ENCODE data around the gene ATN1. TPM values are rescaled to one million over a fixed set of nuclear protein-coding genes. Genes with fewer than 3 reads are reported as not detected.

ATN1 gene
- total RNA-seq, 1 donor from 2014 or later = 140 TPM

- no peak for ATAC-seq
- intact Hi-C loops (cut with DNase I) = no loop called here
Observed at GRCh38 chr12:6921996-6922946, 5.5 kb upstream of the ATN1 start.

GRCh38 chr12:6923003-6923732 is 4.6 kb upstream of the ATN1 start:
- ATAC-seq = no peak
- no peak for DNase-seq (ENCODE audit: low spot score)
- intact Hi-C loops (cut with DNase I) = no loop called here

More at GRCh38 chr12:6921996-6922946, 5.5 kb upstream of the ATN1 start:
- no peak for DNase-seq (ENCODE audit: low spot score)

- no peak for DNase-seq (ENCODE audit: low spot score)
- intact Hi-C loops (cut with DNase I) = no loop called here
- ATAC-seq = no peak
Observed at GRCh38 chr12:6923851-6924250, 3.9 kb upstream of the ATN1 start.

GRCh38 chr12:6925239-6925539 is 2.6 kb upstream of the ATN1 start:
- no peak for ATAC-seq
- intact Hi-C loops (cut with DNase I) = no loop called here
- DNase-seq (ENCODE audit: low spot score) = no peak

GRCh38 chr12:6925540-6926279 is 2.0 kb upstream of the ATN1 start:
- no peak for DNase-seq (ENCODE audit: low spot score)
- intact Hi-C loops (cut with DNase I) = no loop called here
- peak; percentile 65 for ATAC-seq

- no peak for ATAC-seq
- DNase-seq (ENCODE audit: low spot score) = no peak
- intact Hi-C loops (cut with DNase I) = no loop called here
Observed at GRCh38 chr12:6928022-6928702, 403 bp downstream of the ATN1 start.

- ATAC-seq (no peak), DNase-seq (ENCODE audit: low spot score) (no peak)
- intact Hi-C loops (cut with DNase I) = no loop called here
Observed at GRCh38 chr12:6928703-6929407, 1.1 kb downstream of the ATN1 start.

- no peak for ATAC-seq
- no peak for DNase-seq (ENCODE audit: low spot score)
- intact Hi-C loops (cut with DNase I) = no loop called here
Observed at GRCh38 chr12:6929466-6930452, 2.0 kb downstream of the ATN1 start.

GRCh38 chr12:6932766-6933165 is 5.0 kb downstream of the ATN1 start:
- DNase-seq (ENCODE audit: low spot score) = no peak
- intact Hi-C loops (cut with DNase I) = no loop called here
- ATAC-seq = no peak

GRCh38 chr12:6934110-6934509 is 6.4 kb downstream of the ATN1 start:
- no peak for DNase-seq (ENCODE audit: low spot score)
- intact Hi-C loops (cut with DNase I) = no loop called here
- no peak for ATAC-seq

- intact Hi-C loops (cut with DNase I) = no loop called here
- DNase-seq (ENCODE audit: low spot score) (no peak), ATAC-seq (peak; percentile 6)
Observed at GRCh38 chr12:6935371-6936193, 7.8 kb downstream of the ATN1 start.

- intact Hi-C loops (cut with DNase I) = no loop called here
- ATAC-seq = no peak
- no peak for DNase-seq (ENCODE audit: low spot score)
Observed at GRCh38 chr12:6936194-6936635, 8.5 kb downstream of the ATN1 start.

GRCh38 chr12:6936636-6937480 is 9.1 kb downstream of the ATN1 start:
- intact Hi-C loops (cut with DNase I) = no loop called here
- DNase-seq (ENCODE audit: low spot score) (peak; percentile 76), ATAC-seq (peak; percentile 23)

GRCh38 chr12:6937481-6938352 is 10.0 kb downstream of the ATN1 start:
- DNase-seq (ENCODE audit: low spot score) = peak; percentile 94
- peak; percentile 89 for ATAC-seq
- intact Hi-C loops (cut with DNase I) = no loop called here
